ENCODE data around the gene RASSF10.

GRCh38 chr11:13061294-13061990, 52.3 kb downstream of the RASSF10 start:
- TF ChIP-seq CTCF (optimal IDR thresholded peaks at IDR 0.05 in 1 of 3, IDR thresholded peaks at IDR 0.05 in 1 of 3, conservative IDR thresholded peaks at IDR 0.05 in 1 of 3; ENCODE audit: extremely low read depth in 1 of 3, insufficient read depth in 2 of 3, low read length in 3 of 3) (no peak), EZH2 (IDR thresholded peaks at IDR 0.05; ENCODE audit: low read length) (no peak)

All from keratinocyte (primary cell).